Measurements from ENCODE around the gene PDZRN3. TPM values are rescaled to one million over a fixed set of nuclear protein-coding genes. Genes with fewer than 3 reads are reported as not detected.

Gene PDZRN3
- total RNA-seq, 1 experiment from 2014 or later, result 5.9 TPM

GRCh38 chr3:73616056-73616455 is 8.7 kb downstream of the PDZRN3 start:
- Histone ChIP-seq H2AFZ (ENCODE audit: low read length) (no peak overlapping the region), H4K91ac (ENCODE audit: insufficient read length, low read depth, low read length) (no peak overlapping the region), H2BK5ac (ENCODE audit: insufficient read length, low read length) (no peak overlapping the region), H3K27ac (ENCODE audit: insufficient read length, low read depth, low read length) (no peak overlapping the region), H2BK20ac (ENCODE audit: low read depth, low read length, poor library complexity, severe bottlenecking) (no peak overlapping the region), H3K4me1 (ENCODE audit: insufficient read depth, low read length) (peaks cover 4% of the 10 kb centered on the region; the same call in 1 of the 2 replicates), H3K56ac (ENCODE audit: insufficient read length, low read depth, low read length) (no peak overlapping the region), H3T11ph (ENCODE audit: low read length) (no peak overlapping the region), H4K20me1 (ENCODE audit: control insufficient read depth, insufficient read depth, insufficient read length) (no peaks in the 10 kb centered on the region), H3K14ac (ENCODE audit: insufficient read depth, low read length) (no peak overlapping the region), H3K23ac (ENCODE audit: insufficient read length, low read depth, low read length) (no peak overlapping the region), H3K18ac (ENCODE audit: insufficient read length, low read depth, low read length) (no peak overlapping the region), H3K9ac (ENCODE audit: extremely low read depth, insufficient read length, low read length) (no peak overlapping the region), H3K79me1 (ENCODE audit: insufficient read depth, low read depth, low read length, poor library complexity, severe bottlenecking) (no peaks in the 10 kb centered on the region), H2BK12ac (ENCODE audit: insufficient read length, low read depth, low read length) (no peak overlapping the region), H3K79me2 (ENCODE audit: insufficient read depth, low read length) (no peaks in the 10 kb centered on the region), H4K8ac (replicated peaks; ENCODE audit: insufficient read length, low read depth, low read length) (no peak overlapping the region), H3K9me3 (ENCODE audit: control insufficient read depth, low read depth, low read length) (no peaks in the 10 kb centered on the region), H2BK15ac (ENCODE audit: low read depth, low read length) (no peak overlapping the region), H3K27me3 (ENCODE audit: insufficient read depth, low read length) (no peaks in the 10 kb centered on the region), H3K4ac (ENCODE audit: low read depth, low read length) (no peak overlapping the region), H3K4me2 (ENCODE audit: insufficient read depth, insufficient read length, low read length) (no peak overlapping the region), H2BK120ac (ENCODE audit: low read depth, low read length, poor library complexity, severe bottlenecking) (no peak overlapping the region), H3K23me2 (ENCODE audit: insufficient read length, low read depth, low read length, poor library complexity, severe bottlenecking) (no peaks in the 10 kb centered on the region), H2AK5ac (ENCODE audit: insufficient read length, low read length) (no peak overlapping the region), H4K5ac (ENCODE audit: insufficient read length, low read depth, low read length) (no peak overlapping the region)
- no peaks in the 10 kb centered on the region; the same call in 1 of the 2 replicates for H3K27me3 Mint-ChIP-seq (ENCODE audit: low read depth)
- no peaks in the 10 kb centered on the region for H3K9me3 Mint-ChIP-seq
- H3K36me3 Mint-ChIP-seq (ENCODE audit: insufficient read depth in 1 of 3, low read depth in 3 of 3), result peaks cover 0 to 5% (median 4%) of the 10 kb centered on the region in 3 experiments; a peak in 5 of 7 replicates
- H3K27ac Mint-ChIP-seq, result peak overlapping the region; percentile 1 to 30 (median 12); a peak in 2 of 7 replicates
- DNase-seq, result no peak
- TF ChIP-seq CTCF (conservative IDR thresholded peaks at IDR 0.05), result no peak
- no CpG with 5 or more reads among the region's 3 CpGs for WGBS (ENCODE audit: extremely low coverage, insufficient read length, low lambda C conversion rate)
- H3K4me1 Mint-ChIP-seq, result peaks cover 15 to 19% of the 10 kb centered on the region in 2 experiments
- H3K4me3 Mint-ChIP-seq, result no peak overlapping the region

Measured in H9 (cell line).